G401.6 (cell line): ENCODE data around the gene CHAC1.
"Not testable (repeated sequence)": the region's sequence is repeated elsewhere in the genome, so short reads cannot be mapped to it uniquely, and the experiment has no call there.

ENCODE experiments used
- FAIRE-seq: peaks from 2 replicates; lab custom pipeline; 2012; peaks lifted over from hg19 to GRCh38; lab: Jason Lieb, UNC

CHAC1 gene

GRCh38 chr15:40938536-40938870 is 14.8 kb upstream of the CHAC1 start:
- FAIRE-seq, result no peak

GRCh38 chr15:40940296-40940801 is 12.9 kb upstream of the CHAC1 start:
- no peak for FAIRE-seq

- FAIRE-seq, result no peak
Observed at GRCh38 chr15:40941068-40941527, 12.2 kb upstream of the CHAC1 start.

GRCh38 chr15:40941528-40942336 is 11.5 kb upstream of the CHAC1 start:
- no peak for FAIRE-seq

- no peak for FAIRE-seq
Observed at GRCh38 chr15:40942337-40942854, 10.9 kb upstream of the CHAC1 start.

GRCh38 chr15:40942878-40943277 is 10.4 kb upstream of the CHAC1 start:
- FAIRE-seq, result no peak

GRCh38 chr15:40943764-40944365 is 9.4 kb upstream of the CHAC1 start:
- no peak for FAIRE-seq

GRCh38 chr15:40944510-40945296 is 8.6 kb upstream of the CHAC1 start:
- no peak for FAIRE-seq

- no peak for FAIRE-seq
Observed at GRCh38 chr15:40948706-40949473, 4.4 kb upstream of the CHAC1 start.

GRCh38 chr15:40949756-40950207 is 3.5 kb upstream of the CHAC1 start:
- no peak for FAIRE-seq

GRCh38 chr15:40951764-40952163 is 1.5 kb upstream of the CHAC1 start:
- no peak for FAIRE-seq

GRCh38 chr15:40952301-40952900 is 870 bp upstream of the CHAC1 start:
- FAIRE-seq, result no peak

- FAIRE-seq, result no peak
Observed at GRCh38 chr15:40953713-40954074, 423 bp downstream of the CHAC1 start.

- FAIRE-seq, result not testable (repeated sequence)
Observed at GRCh38 chr15:40954158-40954848, 1.0 kb downstream of the CHAC1 start.

- FAIRE-seq, result no peak
Observed at GRCh38 chr15:40955141-40955903, 2.1 kb downstream of the CHAC1 start.

- no peak for FAIRE-seq
Observed at GRCh38 chr15:40955930-40956540, 2.8 kb downstream of the CHAC1 start.

GRCh38 chr15:40956541-40956982 is 3.3 kb downstream of the CHAC1 start:
- FAIRE-seq, result no peak

GRCh38 chr15:40957041-40957555 is 3.8 kb downstream of the CHAC1 start:
- FAIRE-seq, result no peak

GRCh38 chr15:40957581-40958051 is 4.3 kb downstream of the CHAC1 start:
- FAIRE-seq, result no peak
